Lung (tissue), 12 donors: ENCODE results near the gene TBC1D22A. TPM values are rescaled to one million over a fixed set of nuclear protein-coding genes. Genes with fewer than 3 reads are reported as not detected.

Source experiments
- ATAC-seq: fragments of 200-7000 bp; cut with Tn5 transposase; one replicate; pipeline ENCODE4 v1.9.1; 2020; ENCODE audit warnings: moderate number of reproducible peaks; ENCODE audit not compliant: insufficient read depth, low FRiP score
- DNase-seq, 3 donors: peaks; one replicate each; pipeline ENCODE4 v3.0.0-alpha.2; 2013 to 2017
- H3K27ac ChIP-seq, 2 donors: one replicate each; pipeline ENCODE4 v1.5.1; 2013; ENCODE audit warnings: mild to moderate bottlenecking in 2 of 2, moderate library complexity in 2 of 2, control low read depth in 1 of 2, inconsistent platforms in 1 of 2, low read depth in 1 of 2, low read length in 1 of 2
- H3K27me3 ChIP-seq, 3 donors: one replicate each; pipeline ENCODE4 v1.5.1; 2013; ENCODE audit warnings: low read length in 2 of 3; ENCODE audit not compliant: control insufficient read depth in 3 of 3, insufficient read depth in 3 of 3
- H3K36me3 ChIP-seq, 4 donors: one replicate each; pipeline ENCODE4 v1.5.1; 2013; ENCODE audit warnings: low read length in 4 of 4, mild to moderate bottlenecking in 1 of 4, moderate library complexity in 1 of 4; ENCODE audit not compliant: control insufficient read depth in 4 of 4, insufficient read depth in 4 of 4
- H3K4me1 ChIP-seq, 5 donors: one replicate each; pipeline ENCODE4 v1.5.1; 2013; ENCODE audit warnings: low read length in 5 of 5, mild to moderate bottlenecking in 2 of 5, moderate library complexity in 1 of 5; ENCODE audit not compliant: control insufficient read depth in 5 of 5, insufficient read depth in 5 of 5
- H3K4me3 ChIP-seq: one replicate; pipeline ENCODE4 v1.5.1; 2013; ENCODE audit warnings: mild to moderate bottlenecking, control low read depth, moderate library complexity
- H3K9ac ChIP-seq, 2 donors: one replicate each; pipeline ENCODE4 v1.5.1; 2013; ENCODE audit warnings: low read length in 2 of 2, control low read depth in 1 of 2; ENCODE audit not compliant: insufficient read depth in 1 of 2
- H3K9me3 ChIP-seq, 4 donors: one replicate each; pipeline ENCODE4 v1.5.1; 2013; ENCODE audit warnings: low read length in 3 of 4, mild to moderate bottlenecking in 1 of 4, moderate library complexity in 1 of 4; ENCODE audit not compliant: control insufficient read depth in 4 of 4, insufficient read depth in 3 of 4
- WGBS, 2 donors: extraction: QIAGEN DNeasy Blood & Tissue Kit; methylation state at CpG; one replicate each; pipeline ENCODE4 v1.1.7; 2013; 5-methylcytosine and 5-hydroxymethylcytosine counted together
- polyA plus RNA-seq, 2 donors: library from polyadenylated mRNA; stranded (reverse); fragments of 200-250 nt; gene quantifications; one replicate each; pipeline ENCODE4 v1.2.1, GENCODE V29; 2013
- total RNA-seq, 2 donors: library from RNA; depleted of rRNA in 1 of 2; stranded (reverse); fragments of >200 nt in 1 of 2; gene quantifications; one replicate each; pipeline ENCODE4 v1.2.1, GENCODE V29; 2014 to 2021
- TF ChIP-seq, protein P1 (sequence below): IDR thresholded peaks from 2 replicates; pipeline ENCODE4 v1.5.1; 2012; ENCODE audit warnings: mild to moderate bottlenecking; ENCODE audit errors: control extremely low read depth, extremely low read depth
- donor health status: control.
- donor health status: control.
- donor health status: Bipolar disorder and iron deficiency.
- donor health status: healthy.
- donor health status: DM: yes; HTN: yes; CAD: no.

The TBC1D22A gene
- total and polyA plus RNA-seq, 4 donors, result 20.2 to 38.4 (median 21.0) TPM

DNA sequence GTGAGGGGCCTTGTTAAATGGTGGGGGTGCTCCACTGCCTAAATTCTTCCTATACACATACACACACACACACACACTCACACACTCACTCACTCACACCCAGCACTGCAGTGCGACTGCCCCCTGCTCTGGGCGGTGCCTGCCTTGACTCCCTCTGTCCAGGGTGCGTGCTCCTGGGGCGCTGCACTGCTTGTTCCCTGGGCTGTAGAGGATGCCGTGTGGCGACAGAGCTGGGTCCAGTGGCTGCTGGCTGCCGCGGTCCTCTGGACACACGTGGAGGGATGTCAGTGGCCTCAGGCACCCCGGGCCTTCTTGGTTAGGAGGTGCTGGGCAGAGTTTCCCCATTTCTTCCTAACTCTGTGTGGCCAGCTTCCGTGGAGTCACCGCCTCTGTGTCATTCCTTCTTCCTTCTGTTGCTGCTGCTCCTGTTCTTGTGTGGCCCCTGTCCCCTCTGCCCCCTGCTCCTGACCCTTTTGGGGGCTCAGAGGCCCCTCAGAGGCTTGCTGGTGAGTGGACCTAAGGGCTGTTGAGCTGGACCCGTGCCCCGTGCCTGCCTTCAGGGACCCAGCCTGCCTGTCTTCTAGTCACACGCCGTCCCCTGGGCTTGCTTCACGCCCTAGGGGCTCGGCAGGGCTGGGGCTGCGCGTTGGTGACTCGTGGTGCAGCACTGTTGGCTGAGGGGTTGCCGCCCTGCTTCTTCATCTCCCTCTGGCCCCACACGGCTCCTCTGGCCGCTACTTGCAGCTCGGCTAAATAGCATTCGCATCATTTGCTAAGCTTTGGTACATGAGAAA is 147.0 kb downstream of the TBC1D22A start:
- TF ChIP-seq, protein P1, sequence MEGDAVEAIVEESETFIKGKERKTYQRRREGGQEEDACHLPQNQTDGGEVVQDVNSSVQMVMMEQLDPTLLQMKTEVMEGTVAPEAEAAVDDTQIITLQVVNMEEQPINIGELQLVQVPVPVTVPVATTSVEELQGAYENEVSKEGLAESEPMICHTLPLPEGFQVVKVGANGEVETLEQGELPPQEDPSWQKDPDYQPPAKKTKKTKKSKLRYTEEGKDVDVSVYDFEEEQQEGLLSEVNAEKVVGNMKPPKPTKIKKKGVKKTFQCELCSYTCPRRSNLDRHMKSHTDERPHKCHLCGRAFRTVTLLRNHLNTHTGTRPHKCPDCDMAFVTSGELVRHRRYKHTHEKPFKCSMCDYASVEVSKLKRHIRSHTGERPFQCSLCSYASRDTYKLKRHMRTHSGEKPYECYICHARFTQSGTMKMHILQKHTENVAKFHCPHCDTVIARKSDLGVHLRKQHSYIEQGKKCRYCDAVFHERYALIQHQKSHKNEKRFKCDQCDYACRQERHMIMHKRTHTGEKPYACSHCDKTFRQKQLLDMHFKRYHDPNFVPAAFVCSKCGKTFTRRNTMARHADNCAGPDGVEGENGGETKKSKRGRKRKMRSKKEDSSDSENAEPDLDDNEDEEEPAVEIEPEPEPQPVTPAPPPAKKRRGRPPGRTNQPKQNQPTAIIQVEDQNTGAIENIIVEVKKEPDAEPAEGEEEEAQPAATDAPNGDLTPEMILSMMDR, result no peak
- peaks cover 0 to under 1% (median 0%) of the 10 kb centered on the region in 5 donors for H3K4me1 ChIP-seq
- peaks cover 0 to 10% (median 2%) of the 10 kb centered on the region in 4 donors for H3K36me3 ChIP-seq
- H3K9me3 ChIP-seq, result no peaks in the 10 kb centered on the region
- WGBS, 2 donors, result 92 to 94% methylated on average over 26 of the region's 26 CpGs
- H3K4me3 ChIP-seq, result no peak overlapping the region
- H3K9ac ChIP-seq, result no peak overlapping the region
- DNase-seq (no peak), ATAC-seq (no peak)
- no peak overlapping the region for H3K27ac ChIP-seq
- no peaks in the 10 kb centered on the region for H3K27me3 ChIP-seq

- ATAC-seq (no peak), DNase-seq (no peak)
- Histone ChIP-seq H3K36me3 (peaks cover 0 to 12% (median 2%) of the 10 kb centered on the region in 4 donors), H3K27ac (no peak overlapping the region), H3K9me3 (no peaks in the 10 kb centered on the region), H3K9ac (no peak overlapping the region), H3K27me3 (no peaks in the 10 kb centered on the region), H3K4me1 (peaks cover 0 to 2% (median 0%) of the 10 kb centered on the region in 5 donors), H3K4me3 (no peak overlapping the region)
- 95 to 98% methylated on average over 9 of the region's 9 CpGs for WGBS, 2 donors
- TF ChIP-seq, protein P1, result no peak
Observed at GRCh38 chr22:46910624-46911023, 148.2 kb downstream of the TBC1D22A start.

GRCh38 chr22:46911346-46911745 is 148.9 kb downstream of the TBC1D22A start:
- Histone ChIP-seq H3K27ac (no peak overlapping the region), H3K4me1 (peaks cover 0 to 2% (median 0%) of the 10 kb centered on the region in 5 donors), H3K9ac (no peak overlapping the region), H3K36me3 (peaks cover 0 to 14% (median 2%) of the 10 kb centered on the region in 4 donors), H3K4me3 (no peak overlapping the region), H3K27me3 (no peaks in the 10 kb centered on the region), H3K9me3 (no peaks in the 10 kb centered on the region)
- DNase-seq (no peak), ATAC-seq (no peak)
- TF ChIP-seq, protein P1, result no peak
- 91 to 93% methylated on average over 10 of the region's 10 CpGs for WGBS, 2 donors
